SK-N-SH (cell line): Measurements from ENCODE around the gene TOX4. TPM values are rescaled to one million over a fixed set of nuclear protein-coding genes. Genes with fewer than 3 reads are reported as not detected.

Experiments used
- CTCF ChIA-PET: fragments of 300-600, 350-600 bp; formaldehyde crosslinking; extraction: SDS; loops from one replicate; lab custom pipeline; 2021; lab: Yijun Ruan, JAX
- POLR2A ChIA-PET: fragments of 350-600 bp; sonication (Branson Sonifier 250); formaldehyde crosslinking; extraction: SDS; loops from one replicate; lab custom pipeline; 2020; ENCODE audit warnings: antibody characterized with exemption, inconsistent platforms; lab: Yijun Ruan, JAX
- DNase-seq: peaks from one replicate; pipeline ENCODE4 v3.0.0; 2012
- H2AFZ ChIP-seq: fragments of 200-600 bp; sonication (generic); 2 replicates; pipeline ENCODE4 v1.8.1; 2016; ENCODE audit warnings: antibody characterized with exemption, mild to moderate bottlenecking, low read depth
- H3F3A ChIP-seq: fragments of 200-600 bp; sonication (generic); replicated peaks from 2 replicates; pipeline ENCODE3; 2016; ENCODE audit warnings: antibody characterized with exemption, mild to moderate bottlenecking; ENCODE audit not compliant: insufficient read depth
- H3K27ac ChIP-seq, 2 experiments: fragments of 200-500 bp in 1 of 2; fragments of 200-600 bp in 1 of 2; sonication (Bioruptor generic) in 1 of 2; sonication (generic), shearing (Covaris generic) in 1 of 2; 2 replicates each; pipeline versions ENCODE4 v1.5.1 to v1.6.1; 2014 to 2016; ENCODE audit warnings: low read depth in 2 of 2, inconsistent platforms in 1 of 2, low read length in 1 of 2, mild to moderate bottlenecking in 1 of 2, mixed read lengths in 1 of 2
- H3K27me3 ChIP-seq: fragments of 200-600 bp; sonication (generic), shearing (Covaris generic); 2 replicates; pipeline ENCODE4 v1.6.1; 2016; ENCODE audit warnings: mixed run types; ENCODE audit not compliant: insufficient read depth
- H3K36me3 ChIP-seq, 2 experiments: fragments of 200-500 bp in 1 of 2; fragments of 200-600 bp in 1 of 2; sonication (Bioruptor generic) in 1 of 2; sonication (generic) in 1 of 2; replicated peaks in 1 of 2; 2 replicates each; pipeline versions ENCODE3 to v1.5.1; 2014 to 2016; ENCODE audit warnings: low read length in 1 of 2, mild to moderate bottlenecking in 1 of 2; ENCODE audit not compliant: insufficient read depth in 2 of 2, control insufficient read depth in 1 of 2
- H3K4me1 ChIP-seq, 2 experiments: fragments of 200-500 bp in 1 of 2; fragments of 200-600 bp in 1 of 2; sonication (Bioruptor generic) in 1 of 2; sonication (generic), shearing (Covaris generic) in 1 of 2; 2 replicates each; pipeline versions ENCODE4 v1.5.1 to v1.6.1; 2014 to 2016; ENCODE audit warnings: low read depth in 1 of 2, low read length in 1 of 2, mixed run types in 1 of 2; ENCODE audit not compliant: insufficient read depth in 2 of 2, control insufficient read depth in 1 of 2
- H3K4me2 ChIP-seq: fragments of 200-600 bp; sonication (generic), shearing (Covaris generic); 2 replicates; pipeline ENCODE4 v1.6.1; 2017; ENCODE audit warnings: mixed run types
- H3K4me3 ChIP-seq, 2 experiments: fragments of 200-500 bp in 1 of 2; fragments of 200-600 bp in 1 of 2; sonication (Bioruptor generic) in 1 of 2; sonication (generic), shearing (Covaris generic) in 1 of 2; 2 replicates each; pipeline versions ENCODE4 v1.5.1 to v1.8.1; 2014 to 2016; ENCODE audit warnings: low read depth in 2 of 2, inconsistent platforms in 1 of 2, low read length in 1 of 2, mild to moderate bottlenecking in 1 of 2, mixed read lengths in 1 of 2, moderate library complexity in 1 of 2
- H3K79me2 ChIP-seq: fragments of 200-600 bp; sonication (generic); 2 replicates; pipeline ENCODE4 v1.8.1; 2017; ENCODE audit warnings: mild to moderate bottlenecking; ENCODE audit not compliant: insufficient read depth
- H3K9ac ChIP-seq: fragments of 200-600 bp; sonication (generic); 2 replicates; pipeline ENCODE4 v1.6.1; 2017; ENCODE audit warnings: mixed run types
- H3K9me2 ChIP-seq: fragments of 200-600 bp; sonication (generic); 2 replicates; pipeline ENCODE4 v1.6.1; 2017; ENCODE audit warnings: mixed run types
- H3K9me3 ChIP-seq: fragments of 200-600 bp; sonication (generic); 2 replicates; pipeline ENCODE4 v1.6.1; 2017; ENCODE audit warnings: mixed run types, mild to moderate bottlenecking, moderate library complexity
- H4K20me1 ChIP-seq: fragments of 200-600 bp; sonication (generic); 2 replicates; pipeline ENCODE4 v1.6.1; 2017; ENCODE audit warnings: mild to moderate bottlenecking, mixed run types; ENCODE audit not compliant: insufficient read depth
- CHD2 ChIP-seq: fragments of 150-350 bp; IDR thresholded peaks from 2 replicates; pipeline ENCODE4 v1.6.1; 2018; ENCODE audit warnings: low read length; ENCODE audit not compliant: partially characterized antibody
- FOXJ3 ChIP-seq: sonication (generic); formaldehyde crosslinking; IDR thresholded peaks from 2 replicates; pipeline ENCODE4 v1.5.1; 2020; ENCODE audit warnings: mild to moderate bottlenecking, missing genetic modification reagents
- GABPA ChIP-seq: IDR thresholded peaks from 2 replicates; pipeline ENCODE4 v1.4.0; 2012; ENCODE audit warnings: low read depth, mild to moderate bottlenecking
- IRF3 ChIP-seq: fragments of 150-350 bp; IDR thresholded peaks from 2 replicates; pipeline ENCODE4 v1.6.1; 2016; ENCODE audit warnings: mild to moderate bottlenecking, low read depth, low read length
- MEF2A ChIP-seq: IDR thresholded peaks from 2 replicates; pipeline ENCODE4 v1.4.0; 2012; ENCODE audit warnings: low read depth, borderline replicate concordance
- MXI1 ChIP-seq: IDR thresholded peaks from 2 replicates; pipeline ENCODE4 v1.6.1; 2012; ENCODE audit warnings: mild to moderate bottlenecking, low read depth, low read length, improper control_type of control experiment
- POLR2AphosphoS5 ChIP-seq: IDR thresholded peaks from 2 replicates; pipeline ENCODE4 v1.6.1; 2012; ENCODE audit warnings: low read depth, low read length
- RCOR1 ChIP-seq: fragments of 150-350 bp; IDR thresholded peaks from 2 replicates; pipeline ENCODE4 v1.6.1; 2017; ENCODE audit warnings: antibody characterized with exemption, low read length
- REST ChIP-seq: IDR thresholded peaks from 2 replicates; pipeline ENCODE4 v1.6.1; 2012; ENCODE audit warnings: mild to moderate bottlenecking, low read depth, low read length, moderate library complexity
- RFX5 ChIP-seq: IDR thresholded peaks from 2 replicates; pipeline ENCODE4 v1.6.1; 2012; ENCODE audit warnings: mild to moderate bottlenecking, improper control_type of control experiment, low read length
- TEAD4 ChIP-seq: IDR thresholded peaks from 2 replicates; pipeline ENCODE4 v1.4.0; 2012; ENCODE audit warnings: mild to moderate bottlenecking, borderline replicate concordance; ENCODE audit not compliant: insufficient read depth
- USF1 ChIP-seq: IDR thresholded peaks from 2 replicates; pipeline ENCODE4 v1.4.0; 2012; ENCODE audit warnings: low read depth, borderline replicate concordance
- USF2 ChIP-seq: fragments of 150-350 bp; IDR thresholded peaks from 2 replicates; pipeline ENCODE4 v1.6.1; 2017; ENCODE audit warnings: antibody characterized with exemption, low read length, low read depth, borderline replicate concordance
- WGBS: methylation state at CpG from one replicate; pipeline ENCODE4 v1.1.6; 2017; ENCODE audit warnings: low lambda C conversion rate; 5-methylcytosine and 5-hydroxymethylcytosine counted together
- polyA plus RNA-seq, 3 experiments: library from polyadenylated mRNA; depleted of rRNA; stranded (reverse); fragments of >200 nt; gene quantifications; 2 replicates each; pipeline ENCODE4 v1.2.3, GENCODE V29; 2012

TOX4 gene
- polyA plus RNA-seq, 1 of the 3 experiments (the other 2 are of a cell fraction), result 52.3 TPM

GRCh38 chr14:21454843-21455544 lies 22.0 kb upstream of the TOX4 start:
- no peak for TF ChIP-seq USF1
- no peak for TF ChIP-seq GABPA
- TF ChIP-seq REST, result no peak
- TF ChIP-seq POLR2AphosphoS5, result no peak
- no peak for TF ChIP-seq MXI1
- TF ChIP-seq FOXJ3 (CRISPR knock-in tag), result no peak
- no peak for TF ChIP-seq RFX5
- no peak for TF ChIP-seq CHD2
- no peak for TF ChIP-seq USF2
- TF ChIP-seq IRF3, result no peak
- TF ChIP-seq MEF2A, result no peak
- TF ChIP-seq RCOR1, result no peak
- no peak for TF ChIP-seq TEAD4
- TF ChIP-seq, all 33 proteins: peak for 0
- peak; percentile 43 for DNase-seq
- Histone ChIP-seq H3K9me3 (no peaks in the 10 kb centered on the region), H3K4me3 (peak overlapping the region; percentile 85 to 90), H3F3A (peaks cover 14% of the 10 kb centered on the region), H4K20me1 (peaks cover 12% of the 10 kb centered on the region), H3K4me2 (peak overlapping the region; percentile 92), H3K27me3 (no peaks in the 10 kb centered on the region), H3K4me1 (peaks cover 4 to 8% of the 10 kb centered on the region in 2 experiments; a peak in 2 of 4 replicates), H2AFZ (no peak overlapping the region), H3K9me2 (no peaks in the 10 kb centered on the region), H3K9ac (peak overlapping the region; percentile 87), H3K79me2 (peaks cover 58% of the 10 kb centered on the region), H3K36me3 (peaks cover 9 to 14% of the 10 kb centered on the region in 2 experiments), H3K27ac (peak overlapping the region; percentile 72 to 91; a peak in 3 of 4 replicates)
- WGBS, result 17% methylated on average over 15 of the region's 15 CpGs
- ChIA-PET CTCF (interaction anchor here (0.7 to 4.7 kb wide), 4 partner anchors 18 to 43 kb away, joined by 3 to 38 read pairs (median 8); partner anchors contain the start of genes RAB2B and TOX4), POLR2A (interaction anchor here (1.2 to 2.1 kb wide), 5 partner anchors 18 to 71 kb away, joined by 3 to 29 read pairs (median 4); partner anchors contain the start of genes RAB2B, SALL2, SUPT16H and TOX4)
